Fibroblast of peridontal ligament (primary cell): Measurements from ENCODE around the gene TCOF1.

Experiments
- DNase-seq: peaks from one replicate; pipeline ENCODE4 v3.0.0-alpha.2; 2010; ENCODE audit errors: extremely low read depth

Gene TCOF1

DNA sequence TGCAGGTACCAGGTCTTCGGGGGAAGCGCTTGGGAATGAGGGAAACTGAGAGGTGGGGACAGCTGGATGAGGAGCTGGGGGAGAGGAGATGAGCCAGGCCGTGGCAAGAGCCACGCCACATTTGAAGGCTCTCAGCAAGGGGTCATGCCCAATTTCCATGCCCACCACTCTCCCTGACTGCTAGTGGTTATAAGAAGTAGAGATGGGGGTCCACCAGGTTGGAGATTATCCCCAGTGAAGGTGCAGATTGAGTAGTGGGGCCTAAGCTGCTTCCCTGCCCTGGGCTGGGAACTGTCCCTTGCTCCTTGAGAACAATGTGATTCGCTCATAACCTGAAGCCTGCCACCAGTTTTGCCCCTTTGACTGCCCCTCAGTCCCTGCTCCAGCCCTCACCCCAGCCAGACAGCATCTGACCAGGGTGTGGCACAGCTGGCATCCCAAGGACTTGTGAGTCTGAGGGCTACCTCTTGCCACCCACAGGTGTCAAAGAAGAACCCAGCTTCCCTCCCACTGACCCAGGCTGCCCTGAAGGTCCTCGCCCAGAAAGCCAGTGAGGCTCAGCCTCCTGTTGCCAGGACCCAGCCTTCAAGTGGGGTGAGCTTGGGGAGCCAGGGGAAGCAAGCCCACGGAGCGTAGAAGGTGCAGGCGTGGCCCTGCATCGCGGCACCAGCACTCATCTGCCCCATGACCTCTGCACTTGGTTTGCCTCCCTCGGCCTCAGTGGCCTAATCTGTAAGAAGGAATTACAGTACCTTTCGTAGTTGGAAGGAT is 33.8 kb downstream of the TCOF1 start:
- no peak for DNase-seq

DNA sequence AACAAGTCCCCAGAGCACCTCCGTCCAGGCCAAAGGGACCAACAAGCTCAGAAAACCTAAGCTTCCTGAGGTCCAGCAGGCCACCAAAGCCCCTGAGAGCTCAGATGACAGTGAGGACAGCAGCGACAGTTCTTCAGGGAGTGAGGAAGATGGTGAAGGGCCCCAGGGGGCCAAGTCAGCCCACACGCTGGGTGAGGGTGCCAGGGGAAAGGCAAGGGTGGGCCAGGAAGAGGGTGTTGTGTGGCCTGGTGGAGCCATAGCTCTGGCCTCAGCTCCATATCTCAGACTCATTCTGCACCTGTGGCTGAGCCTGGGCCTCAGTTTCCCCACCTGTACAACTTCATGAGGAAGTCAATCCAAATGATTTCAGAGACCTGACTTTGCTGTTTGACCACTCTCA is 34.5 kb downstream of the TCOF1 start:
- DNase-seq: no peak

DNA sequence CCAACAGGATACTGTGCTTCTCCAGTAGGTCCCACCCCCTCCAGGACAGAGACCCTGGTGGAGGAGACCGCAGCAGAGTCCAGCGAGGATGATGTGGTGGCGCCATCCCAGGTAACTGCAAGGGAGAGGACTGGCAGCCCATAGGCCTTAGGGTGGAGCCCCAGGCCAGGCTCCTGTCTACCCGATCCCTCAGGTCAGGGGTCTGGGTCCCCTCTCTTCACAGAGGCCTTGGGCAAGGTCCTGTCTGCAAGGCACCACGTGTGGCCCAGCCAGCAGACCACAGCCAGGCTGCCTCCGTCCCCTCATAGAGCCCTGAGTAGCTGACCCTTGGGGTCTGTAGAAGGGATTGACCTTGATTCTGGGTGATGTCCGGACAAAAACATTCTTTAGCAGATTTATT is 35.2 kb downstream of the TCOF1 start:
- no peak for DNase-seq

DNA sequence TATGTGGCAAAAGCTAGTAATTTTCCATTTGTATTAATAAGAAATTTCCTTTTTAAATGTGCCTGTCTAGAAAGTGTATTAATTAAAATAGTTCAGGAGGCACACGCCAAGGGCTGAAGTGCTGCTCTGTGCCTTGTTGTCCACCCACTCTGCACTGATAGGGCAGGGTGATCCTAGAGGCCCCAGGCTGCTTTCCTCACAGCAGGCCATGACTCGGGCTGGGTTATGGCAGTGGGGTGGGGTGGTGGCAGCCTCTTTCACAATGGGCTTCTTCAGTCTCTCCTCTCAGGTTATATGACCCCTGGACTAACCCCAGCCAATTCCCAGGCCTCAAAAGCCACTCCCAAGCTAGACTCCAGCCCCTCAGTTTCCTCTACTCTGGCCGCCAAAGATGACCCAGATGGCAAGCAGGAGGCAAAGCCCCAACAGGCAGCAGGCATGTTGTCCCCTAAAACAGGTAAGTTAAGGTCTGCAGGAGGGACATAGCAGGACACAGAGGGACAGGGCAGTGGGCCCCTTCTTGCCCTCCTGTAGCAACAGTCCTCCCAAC is 35.7 kb downstream of the TCOF1 start:
- DNase-seq: no peak

DNA sequence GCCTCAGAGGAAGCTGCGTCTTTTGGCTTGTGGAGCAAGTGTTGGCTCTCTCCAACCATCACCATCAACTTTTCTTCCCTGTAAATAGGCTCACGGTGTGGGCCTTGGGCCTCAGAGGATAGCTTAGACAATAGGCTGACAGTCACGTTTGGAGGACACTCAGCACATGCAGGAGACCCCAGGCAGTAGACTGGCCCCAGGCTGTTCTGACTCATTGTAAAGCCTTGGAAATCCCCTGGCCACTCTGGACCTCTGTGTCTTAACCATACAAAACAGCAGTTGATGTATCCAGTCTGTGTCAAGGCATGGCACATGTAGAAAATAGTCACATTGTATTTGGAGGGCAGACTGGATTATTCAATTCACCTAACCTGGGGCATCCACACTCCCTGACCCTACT is 36.6 kb downstream of the TCOF1 start:
- DNase-seq: no peak

DNA sequence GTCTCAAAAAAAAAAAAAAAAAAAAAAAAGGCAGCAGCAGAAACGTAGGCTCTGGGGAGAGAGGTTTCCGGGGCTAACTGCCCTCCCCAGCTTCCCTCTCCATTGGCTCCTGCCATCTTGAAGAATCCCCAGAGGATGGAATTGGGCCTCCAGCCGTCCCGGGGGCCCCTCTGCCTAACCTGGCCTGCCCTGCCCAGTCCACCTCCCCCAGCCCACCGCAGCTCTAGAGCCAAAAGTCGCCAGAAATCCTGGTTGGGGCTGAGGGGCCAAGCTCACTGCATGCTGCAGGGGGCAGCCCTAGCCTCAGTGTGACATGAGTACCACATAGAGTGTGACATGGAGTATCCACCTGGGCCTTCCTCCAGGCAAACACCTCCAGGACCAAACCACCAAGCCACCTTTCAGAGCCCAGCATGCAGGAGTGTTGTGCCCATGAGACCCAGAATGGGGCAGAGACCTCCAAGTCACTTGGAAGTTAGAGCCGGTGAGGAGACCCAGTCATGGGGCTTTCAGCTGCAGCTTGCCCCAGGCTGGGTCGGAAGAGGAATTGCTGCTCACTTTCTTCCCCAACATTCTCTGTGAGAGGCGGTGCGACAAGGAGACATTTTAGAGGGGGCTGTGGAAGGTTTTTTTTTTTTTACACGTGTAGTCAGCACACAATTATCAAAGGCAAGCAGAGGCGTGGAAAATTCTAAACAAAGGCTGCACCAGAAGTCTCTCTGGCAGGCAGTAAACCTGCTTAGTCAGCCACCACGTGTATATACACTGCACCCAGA is 37.6 kb downstream of the TCOF1 start:
- DNase-seq: no peak

DNA sequence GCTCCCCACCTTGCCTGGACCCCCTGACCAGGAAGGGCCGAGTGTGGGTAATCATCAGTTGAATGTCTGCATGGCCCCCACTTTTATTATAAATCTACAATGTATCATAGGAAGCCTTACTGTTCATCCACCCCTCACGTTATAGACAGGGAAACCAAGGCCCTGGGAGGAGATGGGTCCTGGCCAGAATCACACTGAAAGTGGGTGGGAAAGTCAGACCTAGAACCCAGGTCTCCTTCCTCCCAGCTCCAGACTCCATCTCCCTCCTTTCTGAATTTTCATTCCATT is 38.1 kb downstream of the TCOF1 start:
- DNase-seq: no peak

DNA sequence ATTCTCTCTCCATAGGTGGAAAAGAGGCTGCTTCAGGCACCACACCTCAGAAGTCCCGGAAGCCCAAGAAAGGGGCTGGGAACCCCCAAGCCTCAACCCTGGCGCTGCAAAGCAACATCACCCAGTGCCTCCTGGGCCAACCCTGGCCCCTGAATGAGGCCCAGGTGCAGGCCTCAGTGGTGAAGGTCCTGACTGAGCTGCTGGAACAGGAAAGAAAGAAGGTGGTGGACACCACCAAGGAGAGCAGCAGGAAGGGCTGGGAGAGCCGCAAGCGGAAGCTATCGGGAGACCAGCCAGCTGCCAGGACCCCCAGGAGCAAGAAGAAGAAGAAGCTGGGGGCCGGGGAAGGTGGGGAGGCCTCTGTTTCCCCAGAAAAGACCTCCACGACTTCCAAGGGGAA is 38.8 kb downstream of the TCOF1 start:
- no peak for DNase-seq

DNA sequence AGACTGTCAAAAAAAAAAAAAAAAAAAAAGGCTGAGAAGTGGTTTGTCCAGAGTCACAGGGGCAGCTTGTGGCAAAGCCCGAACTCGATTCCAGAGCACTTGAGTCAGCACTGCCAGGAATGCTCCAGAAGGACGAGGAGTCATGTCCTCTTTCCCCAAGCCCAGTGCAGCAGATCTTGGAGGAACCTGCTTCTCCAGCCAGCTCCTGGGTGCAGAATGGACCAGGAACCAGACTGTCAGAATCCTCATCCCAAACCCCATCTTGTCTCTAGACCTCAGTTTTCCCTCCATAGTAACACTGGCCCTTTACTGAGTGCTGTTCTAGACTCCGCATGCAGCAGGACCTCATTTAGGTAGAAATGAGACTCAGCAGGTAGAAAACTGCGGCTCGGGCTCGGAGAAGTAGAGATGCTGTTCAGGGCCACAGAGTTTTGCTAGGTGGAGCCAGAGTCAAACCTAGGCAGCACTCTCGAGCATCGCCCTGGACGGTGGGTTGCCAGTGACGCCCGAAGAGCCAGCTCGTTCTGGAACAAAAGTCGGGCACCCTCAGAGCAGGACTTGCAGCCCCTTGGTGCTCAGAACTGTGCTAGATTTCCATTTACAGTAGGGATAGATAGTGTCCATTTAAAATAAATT is 39.8 kb downstream of the TCOF1 start:
- DNase-seq: no peak

DNA sequence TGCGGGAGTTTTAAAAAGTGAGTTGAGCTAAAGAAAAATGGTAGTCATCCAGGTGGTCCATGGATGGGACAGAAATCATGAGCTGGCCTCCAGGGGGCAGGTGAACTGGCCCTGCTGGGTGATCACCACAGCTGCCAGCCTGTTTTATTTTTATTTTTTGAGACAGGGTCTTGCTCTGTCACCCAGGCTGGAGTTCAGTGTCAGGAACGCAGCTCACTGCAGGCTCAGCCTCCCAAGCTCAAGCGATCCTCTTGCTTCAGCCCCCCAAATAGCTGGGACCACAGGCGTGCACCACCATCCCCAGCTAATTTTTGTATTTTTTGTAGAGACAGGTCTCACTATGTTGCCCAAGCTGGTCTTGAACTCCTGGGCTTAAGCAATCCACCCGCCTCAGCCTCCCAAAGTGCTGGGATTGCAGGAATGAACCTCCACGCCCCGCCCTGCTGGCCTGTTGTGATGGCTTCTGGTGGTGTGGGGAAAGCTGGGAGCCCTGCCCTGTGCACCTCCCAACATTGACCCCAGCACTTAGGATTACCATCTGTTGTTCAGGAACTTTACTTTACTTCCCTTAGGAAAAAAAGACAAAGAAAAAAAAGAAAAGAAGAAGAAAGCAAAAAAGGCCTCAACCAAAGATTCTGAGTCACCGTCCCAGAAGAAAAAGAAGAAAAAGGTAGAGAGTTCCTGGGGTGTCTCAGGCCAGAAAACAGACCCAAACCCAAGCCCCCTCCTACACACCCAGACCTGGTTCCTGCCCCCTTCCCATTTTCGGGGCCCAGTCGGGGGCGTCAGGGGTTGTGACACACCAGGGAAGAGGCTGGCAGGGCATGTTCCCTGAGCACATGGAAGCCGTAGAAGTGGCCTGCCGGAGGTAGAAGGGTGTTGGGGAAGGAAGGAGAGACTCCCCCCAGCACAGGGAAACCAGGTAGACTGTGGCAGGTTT is 40.6 kb downstream of the TCOF1 start:
- no peak for DNase-seq

DNA sequence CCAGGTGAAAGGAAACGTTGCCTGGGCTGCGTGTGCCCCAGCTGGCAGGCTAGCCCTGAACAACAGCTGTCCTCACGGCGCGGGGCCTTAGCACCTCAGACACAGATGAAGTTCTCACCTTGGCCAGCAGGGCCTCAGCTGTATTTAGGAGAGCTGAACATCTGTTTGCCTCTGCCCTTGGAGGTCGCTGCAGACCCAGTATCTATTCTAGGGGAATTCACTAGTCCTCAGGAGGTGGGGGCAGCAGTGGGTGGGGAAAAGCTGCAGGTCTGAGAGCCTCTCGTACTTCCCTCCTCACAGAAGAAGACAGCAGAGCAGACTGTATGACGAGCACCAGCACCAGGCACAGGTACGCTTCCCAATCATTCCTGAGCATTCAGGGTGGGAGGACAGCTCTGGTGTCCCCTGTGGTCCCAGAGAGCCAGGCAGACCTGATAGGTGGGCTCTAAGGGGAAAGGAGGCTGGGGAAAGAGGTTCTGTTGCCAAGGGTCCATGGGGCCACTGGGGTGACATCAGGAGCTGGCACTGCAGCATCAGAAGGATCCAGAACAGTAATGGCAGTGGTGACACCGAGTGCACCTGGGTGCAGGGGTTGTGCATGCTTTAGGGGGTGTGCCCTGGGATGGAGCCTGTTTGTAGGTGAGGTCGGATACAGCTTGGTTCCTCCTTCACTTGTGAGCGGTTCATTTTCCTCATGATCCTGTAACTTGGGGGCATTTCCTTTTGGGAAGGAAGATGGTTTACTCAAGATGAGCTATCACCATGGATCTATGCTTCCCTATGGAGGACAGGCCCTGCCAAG is 41.4 kb downstream of the TCOF1 start:
- DNase-seq: no peak

DNA sequence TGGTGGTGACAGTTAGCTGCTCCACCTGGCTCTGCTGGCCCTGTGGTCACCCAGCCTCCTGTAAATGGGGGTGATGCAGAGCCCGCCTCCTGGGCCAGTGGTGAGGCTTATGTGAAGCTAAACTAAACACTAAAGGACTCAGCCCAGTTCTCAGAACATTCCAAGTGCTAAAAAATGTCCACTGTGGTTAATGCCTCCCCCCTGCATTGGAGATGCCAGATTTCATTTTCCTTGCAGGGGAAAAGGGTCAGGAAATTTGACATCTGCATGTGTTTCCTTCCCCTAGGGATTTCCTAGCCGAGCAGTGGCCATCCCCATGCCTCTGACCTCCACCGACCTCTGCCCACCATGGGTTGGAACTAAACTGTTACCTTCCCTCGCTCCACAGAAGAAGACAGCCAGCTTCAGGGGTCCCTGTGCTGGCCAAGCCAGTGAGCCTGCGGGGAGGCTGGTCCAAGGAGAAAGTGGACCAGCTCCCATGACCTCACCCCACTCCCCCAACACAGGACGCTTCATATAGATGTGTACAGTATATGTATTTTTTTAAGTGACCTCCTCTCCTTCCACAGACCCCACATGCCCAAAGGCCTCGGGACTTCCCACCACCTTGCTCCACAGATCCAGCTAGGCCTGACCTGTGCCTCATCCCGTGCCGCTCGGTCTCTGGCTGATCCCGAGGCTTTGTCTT is 42.2 kb downstream of the TCOF1 start:
- DNase-seq: peak; percentile 61

DNA sequence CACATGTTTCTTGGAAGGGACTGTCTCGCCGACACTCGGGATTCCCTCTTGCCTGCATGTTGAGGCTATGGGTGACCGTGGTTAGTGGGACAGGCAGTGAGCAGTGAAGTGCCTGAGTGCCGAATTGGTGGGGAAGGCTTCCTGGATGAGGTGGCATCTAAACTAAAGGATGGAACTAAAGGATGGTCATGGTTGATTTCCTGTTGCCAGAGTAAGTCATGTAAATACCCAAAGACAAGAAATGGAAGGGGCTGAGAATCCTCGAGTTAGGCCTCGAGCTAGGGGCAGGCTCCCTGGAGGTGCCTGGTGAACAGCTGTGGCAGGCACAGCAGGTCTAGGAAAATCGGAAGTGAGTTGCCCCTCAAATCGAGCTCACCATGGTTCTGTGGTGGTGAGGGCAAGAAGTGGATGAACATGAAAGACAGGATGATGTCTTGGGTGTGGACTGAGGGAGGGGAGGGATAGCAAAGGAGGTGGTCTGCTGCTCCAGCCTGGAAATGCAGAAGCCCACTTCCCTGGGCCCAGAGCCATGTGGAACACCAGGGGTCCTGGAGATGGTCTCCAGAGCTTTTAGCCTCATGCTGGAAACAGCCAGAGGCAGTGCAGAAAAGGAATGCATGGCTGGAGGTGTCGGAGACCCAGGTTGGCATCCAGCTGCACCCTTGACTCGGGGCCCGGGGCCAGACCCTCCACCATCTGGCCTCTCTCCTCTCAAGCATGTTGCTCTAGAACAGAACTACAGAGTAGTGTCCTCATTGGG is 43.0 kb downstream of the TCOF1 start:
- DNase-seq: no peak

DNA sequence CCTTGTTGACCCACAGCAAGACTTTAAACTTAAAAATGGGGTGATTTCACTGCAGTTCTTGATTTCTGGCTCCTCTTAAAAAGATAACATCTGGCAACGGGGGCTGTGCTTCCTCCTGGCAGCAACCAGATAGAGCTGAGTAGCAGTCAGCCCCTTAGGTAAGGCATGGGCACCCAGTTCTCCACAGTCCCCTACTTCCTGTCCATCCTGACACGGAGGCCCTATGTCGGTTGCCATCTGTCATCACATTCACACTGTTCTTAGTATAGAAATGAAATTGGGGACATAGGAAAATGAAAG is 43.5 kb downstream of the TCOF1 start:
- no peak for DNase-seq

DNA sequence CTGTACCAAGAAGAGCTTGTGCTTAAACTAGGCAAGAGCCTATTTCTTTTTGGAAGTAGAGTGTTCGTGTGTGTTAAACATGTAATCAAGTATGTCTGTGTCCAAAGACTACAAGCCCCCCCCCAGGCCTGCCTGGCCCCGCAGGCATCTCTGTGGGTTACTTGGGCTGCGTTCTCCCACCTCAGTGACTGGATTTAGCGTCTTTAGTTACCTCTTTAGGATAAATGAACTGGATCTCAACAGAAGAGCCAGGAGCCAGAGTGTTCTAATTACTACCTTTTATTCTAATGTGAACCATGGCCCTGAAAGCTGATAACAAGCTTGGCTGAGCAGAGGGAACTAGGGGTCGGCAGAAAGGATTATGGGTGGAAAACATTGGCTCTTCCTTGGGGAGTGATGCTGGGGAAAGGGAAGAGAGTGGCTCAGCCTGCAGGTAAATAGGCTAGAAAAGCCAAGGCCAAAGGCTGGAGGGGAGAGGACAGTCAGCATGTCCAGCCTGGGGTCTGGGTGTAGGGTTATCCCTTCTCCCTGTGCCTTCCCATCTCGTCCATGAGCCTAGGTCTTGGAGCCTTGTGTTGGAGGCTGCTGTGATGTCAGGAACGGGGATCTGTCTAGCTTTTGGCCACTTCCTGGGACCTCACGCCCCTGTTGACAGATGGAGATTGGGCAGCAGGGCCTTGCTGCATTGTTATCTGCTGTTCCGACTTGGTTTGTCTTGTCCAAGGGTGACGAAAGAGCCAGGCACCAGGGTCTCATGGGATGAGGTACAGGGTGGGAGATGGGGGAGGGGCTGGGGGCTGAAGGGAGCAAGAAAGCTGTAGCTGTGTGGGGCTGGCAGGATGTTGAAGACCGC is 44.1 kb downstream of the TCOF1 start:
- DNase-seq: no peak

DNA sequence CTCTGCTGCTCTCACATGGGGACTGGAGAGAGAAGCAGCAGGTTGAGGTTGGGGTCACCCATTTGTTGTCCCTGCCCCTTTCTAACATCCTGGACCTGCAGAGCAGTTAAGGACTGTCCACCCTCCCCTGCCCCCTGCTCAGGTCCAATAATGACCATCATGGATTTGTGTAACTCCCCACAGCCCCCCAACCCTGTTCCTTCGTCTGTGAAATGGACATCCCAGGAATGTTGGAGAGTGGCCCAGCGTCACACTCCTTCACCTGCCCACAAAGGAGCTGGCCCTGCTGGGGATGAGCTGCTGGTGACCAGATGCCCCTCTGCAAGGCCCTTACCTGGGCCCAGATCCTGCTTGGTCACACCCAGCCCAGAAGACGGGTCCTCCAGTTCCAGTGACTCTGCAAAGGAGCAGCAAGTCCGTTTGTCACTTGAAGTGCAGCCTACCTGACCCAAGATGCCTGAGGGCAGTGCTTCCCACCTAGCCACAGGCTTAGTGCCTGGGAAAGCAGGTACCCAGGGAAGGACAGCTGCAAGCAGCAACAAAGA is 44.8 kb downstream of the TCOF1 start:
- no peak for DNase-seq

DNA sequence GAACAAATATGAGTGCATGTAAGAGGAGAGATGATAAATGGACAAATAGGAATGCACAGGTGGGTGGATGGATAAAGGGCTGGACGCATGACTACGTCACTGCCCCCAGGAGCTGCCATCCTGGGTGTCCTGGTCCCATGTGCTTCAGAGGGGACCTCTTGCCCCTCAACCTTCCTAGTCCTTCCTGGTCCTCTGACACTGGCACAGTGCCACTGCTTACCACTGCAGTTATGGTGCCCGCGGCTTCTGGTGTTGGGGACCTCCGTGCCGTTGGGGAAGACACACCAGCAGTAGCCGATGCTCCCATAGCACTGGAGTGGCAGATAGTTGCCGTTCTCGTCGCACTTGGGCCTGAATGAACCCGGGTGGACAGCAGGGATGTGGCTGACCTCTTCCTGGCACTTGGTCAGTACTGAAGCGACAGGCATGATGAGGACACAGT is 45.4 kb downstream of the TCOF1 start:
- no peak for DNase-seq

DNA sequence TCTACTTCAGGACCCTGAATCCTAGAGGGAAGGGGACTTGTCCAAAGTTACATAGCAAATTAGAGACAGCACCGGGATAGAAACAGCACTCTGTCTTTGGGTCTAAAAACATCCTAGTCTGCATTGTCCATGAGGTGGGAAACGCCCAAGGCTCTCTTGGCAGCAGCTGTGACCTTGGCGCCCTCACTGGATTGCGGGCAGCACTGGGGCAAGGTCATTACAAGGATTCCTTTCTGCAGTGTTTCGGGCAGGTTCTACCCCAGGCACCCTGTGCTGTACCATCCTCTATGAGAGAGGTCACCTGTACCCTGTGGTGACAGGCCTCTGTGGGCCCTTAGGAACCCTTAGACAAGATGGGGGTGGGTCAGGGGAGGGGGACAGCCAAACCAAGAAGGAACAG is 46.6 kb downstream of the TCOF1 start:
- no peak for DNase-seq
